RWPE2 (cell line): Measurements from ENCODE around the gene SLC25A2.

Source experiments
- ATAC-seq: fragments of 200-7000 bp; cut with Tn5 transposase; 3 replicates; pipeline ENCODE4 v1.9.1; 2021; ENCODE audit warnings: low read depth
- DNase-seq: peaks from one replicate; pipeline ENCODE4 v3.0.0-alpha.2; 2020; ENCODE audit warnings: low spot score
- H3K27ac ChIP-seq: fragments of 450-650 bp; 2 replicates; pipeline ENCODE4 v1.5.1; 2017; ENCODE audit warnings: mild to moderate bottlenecking; ENCODE audit not compliant: poor library complexity, severe bottlenecking
- H3K27me3 ChIP-seq: fragments of 250-450 bp; sonication (Bioruptor Pico); 2 replicates; pipeline ENCODE4 v1.5.1; 2021; ENCODE audit warnings: mild to moderate bottlenecking, moderate library complexity; ENCODE audit not compliant: insufficient read depth, poor library complexity, severe bottlenecking
- H3K36me3 ChIP-seq: fragments of 250-450 bp; sonication (Bioruptor Pico); 2 replicates; pipeline ENCODE4 v1.5.1; 2020; ENCODE audit warnings: low read depth, mild to moderate bottlenecking, moderate library complexity
- H3K4me1 ChIP-seq: fragments of 250-450 bp; sonication (Bioruptor Pico); 2 replicates; pipeline ENCODE4 v1.5.1; 2021; ENCODE audit warnings: mild to moderate bottlenecking, moderate library complexity; ENCODE audit not compliant: insufficient read depth, poor library complexity, severe bottlenecking
- H3K4me3 ChIP-seq: fragments of 250-450 bp; sonication (Bioruptor Pico); 2 replicates; pipeline ENCODE4 v1.5.1; 2021; ENCODE audit warnings: mild to moderate bottlenecking, moderate library complexity; ENCODE audit not compliant: severe bottlenecking
- H3K9me3 ChIP-seq: fragments of 250-450 bp; sonication (Bioruptor Pico); 2 replicates; pipeline ENCODE4 v1.5.1; 2021; ENCODE audit warnings: mild to moderate bottlenecking, moderate library complexity; ENCODE audit not compliant: severe bottlenecking
- CTCF ChIP-seq: fragments of 450-650 bp; IDR thresholded peaks from one replicate; pipeline ENCODE4 v1.5.1; 2017; ENCODE audit warnings: mild to moderate bottlenecking, moderate library complexity; ENCODE audit not compliant: poor library complexity, severe bottlenecking

Gene SLC25A2

DNA sequence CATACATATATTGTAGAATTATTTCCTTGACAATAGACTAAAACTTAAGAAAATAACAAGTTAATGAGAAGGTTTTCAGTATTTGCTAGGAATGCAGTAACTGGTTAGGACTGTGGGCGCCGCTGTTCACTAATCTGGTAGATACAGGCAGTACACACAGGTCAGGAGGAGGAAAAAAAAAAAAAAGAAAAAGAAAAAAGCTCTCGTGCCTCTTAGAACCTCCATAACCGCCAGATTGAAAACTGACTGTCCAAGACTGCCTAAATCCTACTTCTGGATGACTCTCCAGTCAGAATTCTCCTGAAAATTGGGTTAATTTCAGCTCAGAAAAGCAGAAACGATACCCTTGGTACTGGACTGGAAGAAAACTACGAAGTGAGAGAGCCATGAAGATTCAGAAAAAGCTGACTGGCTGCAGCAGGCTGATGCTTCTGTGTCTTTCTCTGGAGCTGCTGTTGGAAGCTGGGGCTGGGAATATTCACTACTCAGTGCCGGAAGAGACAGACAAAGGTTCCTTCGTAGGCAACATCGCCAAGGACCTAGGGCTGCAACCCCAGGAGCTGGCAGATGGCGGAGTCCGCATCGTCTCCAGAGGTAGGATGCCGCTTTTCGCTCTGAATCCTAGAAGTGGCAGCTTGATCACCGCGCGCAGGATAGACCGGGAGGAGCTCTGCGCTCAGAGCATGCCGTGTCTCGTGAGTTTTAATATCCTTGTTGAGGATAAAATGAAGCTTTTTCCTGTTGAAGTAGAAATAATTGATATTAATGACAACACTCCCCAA, 26.6 kb upstream of the SLC25A2 start, which contains the start of gene PCDHGA1:
TSS of gene PCDHGA1 (plus strand) at position 216 of the 782 bp plus-strand sequence.
- peaks cover 4% of the 10 kb centered on the region for H3K4me1 ChIP-seq
- H3K27me3 ChIP-seq, result peaks cover 60% of the 10 kb centered on the region

GRCh38 chr5:141328231-141328630, 24.4 kb upstream of the SLC25A2 start:
- Histone ChIP-seq H3K9me3 (peaks cover 2% of the 10 kb centered on the region), H3K36me3 (no peaks in the 10 kb centered on the region), H3K27me3 (peaks cover 40% of the 10 kb centered on the region), H3K27ac (no peak overlapping the region), H3K4me1 (peaks cover 4% of the 10 kb centered on the region), H3K4me3 (no peak overlapping the region)
- no peak for TF ChIP-seq CTCF
- no peak for ATAC-seq
- DNase-seq, result no peak

More for the DNA sequence above, 26.6 kb upstream of the SLC25A2 start, which contains the start of gene PCDHGA1:
- TF ChIP-seq CTCF, result peak; percentile 60
- DNase-seq, result no peak
- Histone ChIP-seq H3K9me3 (peaks cover 2% of the 10 kb centered on the region), H3K27ac (no peak within 1 kb of the TSS), H3K36me3 (no peaks in the 10 kb centered on the region), H3K4me3 (no peak within 1 kb of the TSS)
- peak; percentile 48 for ATAC-seq

- Histone ChIP-seq H3K27me3 (peaks cover 24% of the 10 kb centered on the region), H3K4me1 (peaks cover 4% of the 10 kb centered on the region), H3K9me3 (no peaks in the 10 kb centered on the region), H3K27ac (no peak overlapping the region), H3K4me3 (peak overlapping the region; percentile 9), H3K36me3 (no peaks in the 10 kb centered on the region)
- DNase-seq, result no peak
- TF ChIP-seq CTCF, result peak; percentile 72
- peak; percentile 86 for ATAC-seq
Measured at GRCh38 chr5:141326088-141326854, 22.4 kb upstream of the SLC25A2 start.

GRCh38 chr5:141322261-141322660, 18.4 kb upstream of the SLC25A2 start:
- Histone ChIP-seq H3K9me3 (peaks cover 26% of the 10 kb centered on the region), H3K4me1 (peaks cover 4% of the 10 kb centered on the region), H3K27ac (no peak overlapping the region), H3K4me3 (no peak overlapping the region), H3K36me3 (peaks cover 24% of the 10 kb centered on the region), H3K27me3 (no peaks in the 10 kb centered on the region)
- DNase-seq (no peak), ATAC-seq (no peak)
- no peak for TF ChIP-seq CTCF
